Urothelium cell line (cell line): ENCODE measurements around the gene GRAMD1B.

Experiments
- DNase-seq: peaks from one replicate; pipeline ENCODE4 v3.0.0; 2011; ENCODE audit warnings: low spot score, mixed read lengths
- FAIRE-seq: peaks from 2 replicates; lab custom pipeline; 2011; peaks lifted over from hg19 to GRCh38; lab: Jason Lieb, UNC

Gene GRAMD1B

DNA sequence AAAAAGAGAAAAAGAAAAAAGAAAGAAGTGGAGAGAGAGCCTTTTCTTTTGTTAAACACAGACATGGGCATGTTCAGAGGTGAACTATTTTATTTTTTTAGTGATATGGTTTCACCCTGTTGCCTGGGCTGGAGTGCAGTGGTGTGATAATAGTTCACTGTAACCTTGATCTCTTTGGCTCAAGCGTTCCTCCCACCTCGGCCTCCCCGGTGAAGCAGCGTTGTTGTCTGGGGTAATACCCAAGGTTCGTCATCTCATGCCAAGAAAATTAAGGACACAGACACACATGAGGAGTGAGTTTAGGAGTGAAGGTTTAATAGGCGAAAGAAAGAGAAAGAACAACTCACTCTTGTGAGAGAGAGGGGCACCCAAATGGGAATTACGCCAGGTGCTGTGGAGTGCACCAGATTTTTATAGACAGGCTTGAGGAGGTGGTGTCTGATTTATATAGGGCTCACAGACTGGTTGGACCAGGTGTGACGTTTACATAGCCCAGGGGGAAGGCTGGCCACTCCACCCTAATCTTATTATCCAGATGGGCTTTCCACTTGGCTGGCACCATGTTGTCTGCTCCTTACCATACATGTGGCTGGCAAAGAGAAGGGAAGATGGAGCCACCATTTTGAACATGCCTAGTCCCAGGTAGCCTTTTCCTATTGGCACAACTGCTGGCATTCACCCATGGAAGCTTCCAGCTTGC lies 42.3 kb downstream of the GRAMD1B start:
- FAIRE-seq (no peak), DNase-seq (no peak)

- no peak for FAIRE-seq
- DNase-seq, result peak; percentile 25
These were observed 44.0 kb downstream of the GRAMD1B start for GRCh38 chr11:123473941-123474677.

- peak; percentile 13 for DNase-seq
These were observed 44.9 kb downstream of the GRAMD1B start for GRCh38 chr11:123474994-123475393.

GRCh38 chr11:123475469-123475868 lies 45.4 kb downstream of the GRAMD1B start:
- DNase-seq (peak; percentile 13), FAIRE-seq (no peak)

More at GRCh38 chr11:123474994-123475393, 44.9 kb downstream of the GRAMD1B start:
- FAIRE-seq, result no peak

DNA sequence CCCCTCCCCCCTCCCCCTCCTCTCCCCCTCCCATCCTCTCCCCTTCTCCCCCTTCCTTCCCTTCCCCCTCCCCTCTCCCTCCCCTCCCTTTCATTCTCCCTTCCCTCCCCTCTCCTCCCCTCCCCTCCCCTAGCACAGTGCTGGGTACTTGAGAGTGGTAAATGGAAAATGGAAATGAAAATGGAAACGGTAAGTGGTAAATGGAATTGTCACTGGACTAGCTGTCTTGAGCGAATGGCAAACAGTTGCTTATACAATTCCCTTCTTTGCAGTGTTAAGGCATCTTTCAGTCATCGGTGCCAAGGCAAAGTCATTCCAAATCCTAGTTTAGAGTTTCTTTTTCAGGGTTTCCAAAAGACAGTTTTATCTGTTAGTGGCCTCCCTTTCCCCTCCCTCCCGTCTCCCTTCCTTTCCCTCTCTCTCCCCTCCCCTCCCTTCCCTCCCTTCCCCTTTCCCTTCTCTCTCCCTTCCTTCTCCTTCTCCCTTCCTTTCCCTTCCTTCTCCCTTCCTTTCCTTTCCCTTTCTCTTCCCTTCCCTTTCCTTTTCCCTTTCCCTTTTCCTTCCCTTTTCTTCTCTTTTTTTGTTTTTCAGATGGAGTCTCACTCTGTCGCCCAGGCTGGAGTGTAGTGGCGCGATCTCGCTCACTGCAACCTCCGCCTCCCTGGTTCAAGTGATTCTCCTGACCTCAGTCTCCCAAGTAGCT lies 47.3 kb downstream of the GRAMD1B start:
- FAIRE-seq (no peak), DNase-seq (no peak)

GRCh38 chr11:123478352-123478987 lies 48.4 kb downstream of the GRAMD1B start:
- peak; percentile 71 for DNase-seq
- FAIRE-seq, result no peak

- DNase-seq (no peak), FAIRE-seq (no peak)
These were observed 49.2 kb downstream of the GRAMD1B start for GRCh38 chr11:123479048-123479837.

DNA sequence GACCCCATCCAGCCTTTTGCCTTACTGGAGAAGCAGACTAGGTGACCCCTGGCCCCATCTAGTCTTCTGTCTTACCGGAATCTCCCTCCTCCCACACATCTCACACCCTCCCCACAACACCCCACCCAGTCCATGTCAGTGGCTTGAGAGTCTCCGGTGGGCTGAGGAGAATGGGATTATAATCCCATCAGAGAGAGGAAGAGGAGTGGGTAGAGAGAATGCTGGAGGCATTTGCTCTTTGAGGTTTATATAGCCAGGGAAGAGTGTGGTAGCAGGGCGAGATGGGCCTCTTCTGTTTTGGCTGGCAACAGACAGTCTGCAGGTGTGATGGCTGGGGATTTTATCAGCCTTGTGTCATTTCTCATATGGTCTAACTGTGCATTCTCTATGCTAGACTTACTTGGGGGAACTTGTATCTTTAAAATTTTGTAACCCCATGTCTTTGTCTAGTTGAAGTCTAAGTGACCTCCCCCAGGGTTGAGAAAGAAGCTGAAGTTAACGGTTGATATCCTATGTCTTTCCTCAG lies 50.3 kb downstream of the GRAMD1B start:
- no peak for DNase-seq
- no peak for FAIRE-seq

DNA sequence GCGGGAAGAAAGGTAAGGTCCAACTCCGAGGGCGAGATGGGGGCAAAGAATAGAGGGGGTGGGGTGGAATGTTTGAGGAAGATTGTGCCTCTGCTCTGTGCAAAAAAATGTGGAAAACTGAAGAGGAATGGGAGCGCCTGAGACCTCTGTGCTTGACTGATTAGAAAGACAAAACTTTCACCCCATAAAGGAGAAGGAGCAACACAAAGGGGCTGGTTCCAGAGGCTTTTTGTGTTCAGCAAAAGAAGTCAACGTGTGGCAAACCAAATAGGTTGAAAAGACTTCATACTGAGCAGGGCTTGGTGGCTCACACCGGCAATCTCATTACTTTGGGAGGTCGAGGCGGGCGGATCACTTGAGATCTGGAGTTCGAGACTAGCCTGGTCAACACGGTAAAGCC lies 50.8 kb downstream of the GRAMD1B start:
- DNase-seq (no peak), FAIRE-seq (no peak)

DNA sequence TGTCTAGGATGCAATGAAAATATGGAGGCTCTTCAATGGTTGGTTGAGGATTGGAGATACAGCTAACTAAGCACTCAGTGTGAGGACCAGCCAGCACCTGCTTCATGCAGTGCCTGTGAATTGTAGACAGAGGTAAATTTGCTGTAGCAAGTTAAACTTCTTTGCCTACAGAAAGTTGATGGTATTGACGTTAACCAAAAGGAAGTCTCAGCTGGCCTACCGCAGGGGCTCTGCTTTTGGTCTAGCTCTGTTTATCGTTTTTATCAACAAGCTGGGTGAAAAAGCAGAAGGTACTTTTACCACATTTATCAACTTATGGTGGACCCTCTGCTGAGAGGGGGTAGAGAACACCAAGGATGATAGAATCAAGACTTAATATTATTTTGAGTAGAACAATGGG lies 51.6 kb downstream of the GRAMD1B start:
- DNase-seq (no peak), FAIRE-seq (no peak)

DNA sequence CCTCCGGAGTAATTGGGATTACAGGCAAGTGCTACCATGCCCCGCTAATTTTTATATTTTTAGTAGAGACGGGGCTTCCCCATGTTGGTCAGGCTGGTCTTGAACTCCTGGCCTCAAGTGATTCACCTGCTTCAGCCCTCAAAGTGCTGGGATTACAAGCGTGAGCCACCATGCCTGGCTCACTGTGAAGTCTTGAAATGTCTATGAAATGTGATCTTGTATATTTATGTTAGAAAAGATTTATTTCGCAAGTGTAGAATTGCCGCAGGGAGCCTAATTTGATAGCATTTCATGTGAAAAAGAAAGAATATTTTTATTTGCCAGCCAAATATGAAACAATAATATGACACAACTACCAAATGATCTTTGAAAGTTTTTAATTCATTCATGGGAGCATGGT lies 52.1 kb downstream of the GRAMD1B start:
- DNase-seq (no peak), FAIRE-seq (no peak)

DNA sequence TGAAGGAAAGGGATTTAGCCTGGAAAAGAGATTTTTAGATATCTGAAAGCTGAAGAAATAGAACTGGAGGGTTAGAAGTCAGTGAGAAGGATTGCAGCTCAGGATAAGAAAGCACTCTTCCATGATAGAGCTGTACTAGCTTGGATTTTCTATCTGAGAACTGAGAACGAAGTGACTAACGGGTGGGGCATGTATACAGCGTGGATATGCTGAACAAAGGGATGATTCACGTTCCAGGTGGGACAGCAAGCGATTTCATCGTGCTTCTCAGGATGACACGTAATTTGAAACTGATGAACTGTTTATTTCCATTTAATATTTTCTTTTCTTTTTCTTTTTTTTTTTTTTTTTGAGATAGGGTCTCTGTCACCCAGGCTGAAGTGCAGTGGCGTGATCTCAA lies 53.0 kb downstream of the GRAMD1B start:
- no peak for FAIRE-seq
- DNase-seq, result peak; percentile 67

- FAIRE-seq, result no peak
- no peak for DNase-seq
These were observed 53.4 kb downstream of the GRAMD1B start for GRCh38 chr11:123483466-123483865.

- FAIRE-seq (no peak), DNase-seq (no peak)
These were observed 54.4 kb downstream of the GRAMD1B start for GRCh38 chr11:123484448-123484847.

GRCh38 chr11:123487157-123487744 lies 57.2 kb downstream of the GRAMD1B start:
- DNase-seq (no peak), FAIRE-seq (no peak)

GRCh38 chr11:123490527-123490926 lies 60.5 kb downstream of the GRAMD1B start:
- FAIRE-seq (no peak), DNase-seq (no peak)

GRCh38 chr11:123491241-123491640 lies 61.2 kb downstream of the GRAMD1B start:
- DNase-seq (no peak), FAIRE-seq (no peak)

- peak; percentile 36 for DNase-seq
- no peak for FAIRE-seq
These were observed 63.4 kb downstream of the GRAMD1B start for GRCh38 chr11:123493349-123494063.
